HepG2 (cell line): Measurements from ENCODE around the gene SLC25A44. TPM values are rescaled to one million over a fixed set of nuclear protein-coding genes. Genes with fewer than 3 reads are reported as not detected.

Source experiments
- ELK4 ChIP-seq: sonication (generic); formaldehyde crosslinking; IDR thresholded peaks from 2 replicates; pipeline ENCODE4 v1.9.0; 2021; ENCODE audit warnings: missing genetic modification reagents, borderline replicate concordance
- FOXP1 ChIP-seq, 2 experiments: fragments of 450-650 bp in 1 of 2; IDR thresholded peaks; 2 replicates each; pipeline ENCODE4 v1.6.1; 2017 to 2018; ENCODE audit warnings: antibody characterized with exemption in 1 of 2
- MXI1 ChIP-seq: IDR thresholded peaks from 3 replicates; pipeline ENCODE4 v1.6.1; 2012; ENCODE audit warnings: low read depth, low read length, inconsistent platforms, borderline replicate concordance
- NR2C2 ChIP-seq: sonication (generic); formaldehyde crosslinking; IDR thresholded peaks from 2 replicates; pipeline ENCODE4 v1.4.0; 2020; ENCODE audit warnings: missing genetic modification reagents, mild to moderate bottlenecking, moderate library complexity, borderline replicate concordance
- PAX8 ChIP-seq: sonication (generic); formaldehyde crosslinking; IDR thresholded peaks from 2 replicates; pipeline ENCODE4 v1.8.0; 2022; ENCODE audit warnings: mild to moderate bottlenecking, missing genetic modification reagents, borderline replicate concordance
- REL ChIP-seq: sonication (generic); formaldehyde crosslinking; conservative IDR thresholded peaks from 2 replicates; pipeline ENCODE4 v1.8.0; 2022; ENCODE audit warnings: mild to moderate bottlenecking, missing genetic modification reagents, moderate library complexity
- RFX5 ChIP-seq: IDR thresholded peaks from 2 replicates; pipeline ENCODE4 v1.6.1; 2011; ENCODE audit warnings: low read depth, low read length, improper control_type of control experiment
- SKI ChIP-seq: fragments of 450-650 bp; IDR thresholded peaks from one replicate; pipeline ENCODE4 v1.6.1; 2018; ENCODE audit warnings: mild to moderate bottlenecking; ENCODE audit not compliant: partially characterized antibody
- SMC3 ChIP-seq: IDR thresholded peaks from 2 replicates; pipeline ENCODE4 v1.6.1; 2011; ENCODE audit warnings: low read length, improper control_type of control experiment
- TARDBP ChIP-seq: sonication (generic); formaldehyde crosslinking; IDR thresholded peaks from 2 replicates; pipeline ENCODE4 v1.8.0; 2022; ENCODE audit warnings: mild to moderate bottlenecking, missing genetic modification reagents
- ZBTB38 ChIP-seq: sonication (generic); formaldehyde crosslinking; IDR thresholded peaks from 2 replicates; pipeline ENCODE4 v1.5.1; 2020; ENCODE audit warnings: mild to moderate bottlenecking, missing genetic modification reagents
- ZNF136 ChIP-seq: sonication (generic); formaldehyde crosslinking; IDR thresholded peaks from 2 replicates; pipeline ENCODE4 v1.8.1; 2022; ENCODE audit warnings: low read depth, mild to moderate bottlenecking, moderate library complexity, missing genetic modification reagents
- ZNF280D ChIP-seq: sonication (generic); formaldehyde crosslinking; IDR thresholded peaks from 2 replicates; pipeline ENCODE4 v1.5.1; 2020; ENCODE audit warnings: mild to moderate bottlenecking, missing genetic modification reagents
- ZNF570 ChIP-seq: sonication (generic); formaldehyde crosslinking; IDR thresholded peaks from 2 replicates; pipeline ENCODE4 v1.4.0; 2020; ENCODE audit warnings: mild to moderate bottlenecking, missing genetic modification reagents, borderline replicate concordance
- ZNF7 ChIP-seq: IDR thresholded peaks from 2 replicates; pipeline ENCODE4 v1.6.1; 2016; ENCODE audit warnings: missing biosample characterization, missing genetic modification reagents
- ZNF766 ChIP-seq: sonication (generic); formaldehyde crosslinking; IDR thresholded peaks from 2 replicates; pipeline ENCODE4 v1.5.0; 2020; ENCODE audit warnings: missing genetic modification reagents, borderline replicate concordance
- polyA plus RNA-seq, 8 experiments: library from polyadenylated mRNA; depleted of rRNA in 3 of 8; stranded (reverse) in 7 of 8; unstranded in 1 of 8; fragments of >200 nt; fragmentation: Illumina TruSeq in 4 of 8; extraction: Trizol in 4 of 8; gene quantifications; 2 replicates each; pipeline versions ENCODE4 v1.2.1 to v1.2.3, GENCODE V29; 2011 to 2016; ENCODE audit warnings: low read depth in 4 of 8, missing spikeins in 1 of 8, mixed read lengths in 1 of 8; ENCODE audit not compliant: insufficient read depth in 1 of 8
- total RNA-seq, 5 experiments: library from RNA; depleted of rRNA; stranded (reverse); fragments of >200 nt; fragmentation: Illumina TruSeq; extraction: Trizol; gene quantifications; 2 replicates each; pipeline ENCODE4 v1.2.3, GENCODE V29; 2016; ENCODE audit warnings: low read depth in 1 of 5
- TF ChIP-seq, protein P1 (sequence below): sonication (generic); formaldehyde crosslinking; IDR thresholded peaks from 2 replicates; pipeline ENCODE4 v1.8.0; 2022; ENCODE audit warnings: mild to moderate bottlenecking, missing genetic modification reagents
- TF ChIP-seq, protein P2 (sequence below): sonication (generic); formaldehyde crosslinking; IDR thresholded peaks from 2 replicates; pipeline ENCODE4 v1.5.0; 2020; ENCODE audit warnings: mild to moderate bottlenecking, missing genetic modification reagents
- TF ChIP-seq, protein P3 (sequence below): sonication (generic); formaldehyde crosslinking; IDR thresholded peaks from 2 replicates; pipeline ENCODE4 v1.4.0; 2020; ENCODE audit warnings: missing genetic modification reagents; ENCODE audit errors: not compliant biosample characterization

Gene SLC25A44
- total and polyA plus RNA-seq, 2 of the 13 experiments (the other 11 are each of a cell fraction or from before 2014, with no cell fraction given): 10.7 to 13.4 TPM

DNA sequence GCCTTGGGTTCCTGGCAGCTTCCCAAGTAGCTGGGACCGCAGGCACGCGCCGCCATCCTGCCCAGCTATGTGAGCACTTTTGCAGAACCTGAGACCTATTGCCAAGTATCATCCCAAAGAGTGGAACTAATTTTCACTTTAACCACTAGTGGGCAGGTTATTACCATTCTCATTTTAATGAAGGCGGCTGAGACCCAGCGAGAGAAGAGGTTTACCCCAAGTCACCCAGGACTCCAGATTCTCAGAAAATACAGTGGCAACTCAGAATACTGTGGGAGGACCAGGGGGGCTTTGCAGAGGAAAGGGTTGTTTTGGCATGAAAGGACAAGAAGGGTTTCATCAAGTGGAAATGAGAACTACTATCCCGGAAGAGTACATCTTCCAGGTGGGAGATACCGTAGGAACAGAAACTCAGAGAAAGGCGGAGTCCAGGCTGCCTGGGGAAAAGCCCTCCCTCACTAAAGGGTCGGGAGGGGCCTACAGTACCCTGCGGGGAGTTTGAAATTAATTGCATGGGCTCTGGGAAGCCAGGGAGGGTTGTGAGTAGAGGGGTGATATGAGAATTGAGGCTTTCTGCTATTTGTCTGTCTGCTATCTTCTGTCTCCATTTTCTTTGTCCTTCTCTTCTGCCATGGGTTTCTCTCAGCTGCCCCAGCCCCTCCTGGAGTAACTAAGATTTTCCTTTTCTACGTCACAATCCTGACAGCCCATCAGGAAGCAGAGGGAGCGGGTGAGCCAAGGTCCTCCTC is 47.7 kb upstream of the SLC25A44 start (continued):
- TF ChIP-seq ZNF280D (CRISPR knock-in tag): no peak
- peak; percentile 88 for TF ChIP-seq SMC3
- no peak for TF ChIP-seq SKI
- TF ChIP-seq ZNF7 (CRISPR knock-in tag): peak; percentile 30; the same call in 1 of the 2 replicates
- TF ChIP-seq, protein P1, sequence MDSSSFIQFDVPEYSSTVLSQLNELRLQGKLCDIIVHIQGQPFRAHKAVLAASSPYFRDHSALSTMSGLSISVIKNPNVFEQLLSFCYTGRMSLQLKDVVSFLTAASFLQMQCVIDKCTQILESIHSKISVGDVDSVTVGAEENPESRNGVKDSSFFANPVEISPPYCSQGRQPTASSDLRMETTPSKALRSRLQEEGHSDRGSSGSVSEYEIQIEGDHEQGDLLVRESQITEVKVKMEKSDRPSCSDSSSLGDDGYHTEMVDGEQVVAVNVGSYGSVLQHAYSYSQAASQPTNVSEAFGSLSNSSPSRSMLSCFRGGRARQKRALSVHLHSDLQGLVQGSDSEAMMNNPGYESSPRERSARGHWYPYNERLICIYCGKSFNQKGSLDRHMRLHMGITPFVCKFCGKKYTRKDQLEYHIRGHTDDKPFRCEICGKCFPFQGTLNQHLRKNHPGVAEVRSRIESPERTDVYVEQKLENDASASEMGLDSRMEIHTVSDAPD (CRISPR knock-in tag): no peak
- no peak for TF ChIP-seq ELK4
- no peak for TF ChIP-seq ZNF136 (CRISPR knock-in tag)
- TF ChIP-seq ZBTB38: no peak
- no peak for TF ChIP-seq REL (CRISPR knock-in tag)
- TF ChIP-seq, protein P2, sequence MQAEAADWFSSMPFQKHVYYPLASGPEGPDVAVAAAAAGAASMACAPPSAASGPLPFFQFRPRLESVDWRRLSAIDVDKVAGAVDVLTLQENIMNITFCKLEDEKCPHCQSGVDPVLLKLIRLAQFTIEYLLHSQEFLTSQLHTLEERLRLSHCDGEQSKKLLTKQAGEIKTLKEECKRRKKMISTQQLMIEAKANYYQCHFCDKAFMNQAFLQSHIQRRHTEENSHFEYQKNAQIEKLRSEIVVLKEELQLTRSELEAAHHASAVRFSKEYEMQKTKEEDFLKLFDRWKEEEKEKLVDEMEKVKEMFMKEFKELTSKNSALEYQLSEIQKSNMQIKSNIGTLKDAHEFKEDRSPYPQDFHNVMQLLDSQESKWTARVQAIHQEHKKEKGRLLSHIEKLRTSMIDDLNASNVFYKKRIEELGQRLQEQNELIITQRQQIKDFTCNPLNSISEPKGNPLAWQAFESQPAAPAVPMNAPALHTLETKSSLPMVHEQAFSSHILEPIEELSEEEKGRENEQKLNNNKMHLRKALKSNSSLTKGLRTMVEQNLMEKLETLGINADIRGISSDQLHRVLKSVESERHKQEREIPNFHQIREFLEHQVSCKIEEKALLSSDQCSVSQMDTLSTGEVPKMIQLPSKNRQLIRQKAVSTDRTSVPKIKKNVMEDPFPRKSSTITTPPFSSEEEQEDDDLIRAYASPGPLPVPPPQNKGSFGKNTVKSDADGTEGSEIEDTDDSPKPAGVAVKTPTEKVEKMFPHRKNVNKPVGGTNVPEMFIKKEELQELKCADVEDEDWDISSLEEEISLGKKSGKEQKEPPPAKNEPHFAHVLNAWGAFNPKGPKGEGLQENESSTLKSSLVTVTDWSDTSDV: no peak
- TF ChIP-seq RFX5: no peak
- no peak for TF ChIP-seq ZNF766
- TF ChIP-seq NR2C2 (CRISPR knock-in tag): no peak
- TF ChIP-seq FOXP1 (IDR thresholded peaks at IDR 0.05): no peak
- no peak for TF ChIP-seq FOXP1 (CRISPR knock-in tag; IDR thresholded peaks at IDR 0.05)
- TF ChIP-seq MXI1: no peak; the same call in 2 of the 3 replicates
- no peak for TF ChIP-seq PAX8 (CRISPR knock-in tag)
- TF ChIP-seq, protein P3, sequence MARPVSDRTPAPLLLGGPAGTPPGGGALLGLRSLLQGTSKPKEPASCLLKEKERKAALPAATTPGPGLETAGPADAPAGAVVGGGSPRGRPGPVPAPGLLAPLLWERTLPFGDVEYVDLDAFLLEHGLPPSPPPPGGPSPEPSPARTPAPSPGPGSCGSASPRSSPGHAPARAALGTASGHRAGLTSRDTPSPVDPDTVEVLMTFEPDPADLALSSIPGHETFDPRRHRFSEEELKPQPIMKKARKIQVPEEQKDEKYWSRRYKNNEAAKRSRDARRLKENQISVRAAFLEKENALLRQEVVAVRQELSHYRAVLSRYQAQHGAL (CRISPR knock-in tag): no peak
- TF ChIP-seq ZNF570 (CRISPR knock-in tag): no peak
- no peak for TF ChIP-seq TARDBP (CRISPR knock-in tag)
